Lung (tissue), 12 donors: ENCODE data around the gene TMEM203. TPM values are rescaled to one million over a fixed set of nuclear protein-coding genes. Genes with fewer than 3 reads are reported as not detected.

Experiments
- ATAC-seq: fragments of 200-7000 bp; cut with Tn5 transposase; one replicate; pipeline ENCODE4 v1.9.1; 2020; ENCODE audit warnings: moderate number of reproducible peaks; ENCODE audit not compliant: insufficient read depth, low FRiP score
- DNase-seq, 3 donors: peaks; one replicate each; pipeline ENCODE4 v3.0.0-alpha.2; 2013 to 2017
- H3K27ac ChIP-seq, 2 donors: one replicate each; pipeline ENCODE4 v1.5.1; 2013; ENCODE audit warnings: mild to moderate bottlenecking in 2 of 2, moderate library complexity in 2 of 2, control low read depth in 1 of 2, inconsistent platforms in 1 of 2, low read depth in 1 of 2, low read length in 1 of 2
- H3K27me3 ChIP-seq, 3 donors: one replicate each; pipeline ENCODE4 v1.5.1; 2013; ENCODE audit warnings: low read length in 2 of 3; ENCODE audit not compliant: control insufficient read depth in 3 of 3, insufficient read depth in 3 of 3
- H3K36me3 ChIP-seq, 4 donors: one replicate each; pipeline ENCODE4 v1.5.1; 2013; ENCODE audit warnings: low read length in 4 of 4, mild to moderate bottlenecking in 1 of 4, moderate library complexity in 1 of 4; ENCODE audit not compliant: control insufficient read depth in 4 of 4, insufficient read depth in 4 of 4
- H3K4me1 ChIP-seq, 5 donors: one replicate each; pipeline ENCODE4 v1.5.1; 2013; ENCODE audit warnings: low read length in 5 of 5, mild to moderate bottlenecking in 2 of 5, moderate library complexity in 1 of 5; ENCODE audit not compliant: control insufficient read depth in 5 of 5, insufficient read depth in 5 of 5
- H3K4me3 ChIP-seq: one replicate; pipeline ENCODE4 v1.5.1; 2013; ENCODE audit warnings: mild to moderate bottlenecking, control low read depth, moderate library complexity
- H3K9ac ChIP-seq, 2 donors: one replicate each; pipeline ENCODE4 v1.5.1; 2013; ENCODE audit warnings: low read length in 2 of 2, control low read depth in 1 of 2; ENCODE audit not compliant: insufficient read depth in 1 of 2
- H3K9me3 ChIP-seq, 4 donors: one replicate each; pipeline ENCODE4 v1.5.1; 2013; ENCODE audit warnings: low read length in 3 of 4, mild to moderate bottlenecking in 1 of 4, moderate library complexity in 1 of 4; ENCODE audit not compliant: control insufficient read depth in 4 of 4, insufficient read depth in 3 of 4
- WGBS, 2 donors: extraction: QIAGEN DNeasy Blood & Tissue Kit; methylation state at CpG; one replicate each; pipeline ENCODE4 v1.1.7; 2013; 5-methylcytosine and 5-hydroxymethylcytosine counted together
- polyA plus RNA-seq, 2 donors: library from polyadenylated mRNA; stranded (reverse); fragments of 200-250 nt; gene quantifications; one replicate each; pipeline ENCODE4 v1.2.1, GENCODE V29; 2013
- total RNA-seq, 2 donors: library from RNA; depleted of rRNA in 1 of 2; stranded (reverse); fragments of >200 nt in 1 of 2; gene quantifications; one replicate each; pipeline ENCODE4 v1.2.1, GENCODE V29; 2014 to 2021
- TF ChIP-seq, protein P1 (sequence below): IDR thresholded peaks from 2 replicates; pipeline ENCODE4 v1.5.1; 2012; ENCODE audit warnings: mild to moderate bottlenecking; ENCODE audit errors: control extremely low read depth, extremely low read depth
- donor health status: control.
- donor health status: control.
- donor health status: Bipolar disorder and iron deficiency.
- donor health status: healthy.
- donor health status: DM: yes; HTN: yes; CAD: no.

TMEM203 gene
- total and polyA plus RNA-seq, 4 donors, result 26.0 to 39.3 (median 33.8) TPM

- no peaks in the 10 kb centered on the region for H3K9me3 ChIP-seq
- no peak overlapping the region for H3K27ac ChIP-seq
- 68 to 79% methylated on average over 21 of the region's 21 CpGs for WGBS, 2 donors
- peak overlapping the region in 1 of 2 donors; percentile 13 for H3K9ac ChIP-seq
- H3K36me3 ChIP-seq, result peaks cover 0 to 14% (median 9%) of the 10 kb centered on the region in 4 donors
- TF ChIP-seq, protein P1, sequence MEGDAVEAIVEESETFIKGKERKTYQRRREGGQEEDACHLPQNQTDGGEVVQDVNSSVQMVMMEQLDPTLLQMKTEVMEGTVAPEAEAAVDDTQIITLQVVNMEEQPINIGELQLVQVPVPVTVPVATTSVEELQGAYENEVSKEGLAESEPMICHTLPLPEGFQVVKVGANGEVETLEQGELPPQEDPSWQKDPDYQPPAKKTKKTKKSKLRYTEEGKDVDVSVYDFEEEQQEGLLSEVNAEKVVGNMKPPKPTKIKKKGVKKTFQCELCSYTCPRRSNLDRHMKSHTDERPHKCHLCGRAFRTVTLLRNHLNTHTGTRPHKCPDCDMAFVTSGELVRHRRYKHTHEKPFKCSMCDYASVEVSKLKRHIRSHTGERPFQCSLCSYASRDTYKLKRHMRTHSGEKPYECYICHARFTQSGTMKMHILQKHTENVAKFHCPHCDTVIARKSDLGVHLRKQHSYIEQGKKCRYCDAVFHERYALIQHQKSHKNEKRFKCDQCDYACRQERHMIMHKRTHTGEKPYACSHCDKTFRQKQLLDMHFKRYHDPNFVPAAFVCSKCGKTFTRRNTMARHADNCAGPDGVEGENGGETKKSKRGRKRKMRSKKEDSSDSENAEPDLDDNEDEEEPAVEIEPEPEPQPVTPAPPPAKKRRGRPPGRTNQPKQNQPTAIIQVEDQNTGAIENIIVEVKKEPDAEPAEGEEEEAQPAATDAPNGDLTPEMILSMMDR, result no peak
- H3K27me3 ChIP-seq, result no peaks in the 10 kb centered on the region
- no peak for ATAC-seq
- peaks cover 0 to 22% (median 12%) of the 10 kb centered on the region in 5 donors for H3K4me1 ChIP-seq
- H3K4me3 ChIP-seq, result no peak overlapping the region
- DNase-seq, result no peak
Measured at GRCh38 chr9:137253717-137254623, 48.5 kb upstream of the TMEM203 start.

DNA sequence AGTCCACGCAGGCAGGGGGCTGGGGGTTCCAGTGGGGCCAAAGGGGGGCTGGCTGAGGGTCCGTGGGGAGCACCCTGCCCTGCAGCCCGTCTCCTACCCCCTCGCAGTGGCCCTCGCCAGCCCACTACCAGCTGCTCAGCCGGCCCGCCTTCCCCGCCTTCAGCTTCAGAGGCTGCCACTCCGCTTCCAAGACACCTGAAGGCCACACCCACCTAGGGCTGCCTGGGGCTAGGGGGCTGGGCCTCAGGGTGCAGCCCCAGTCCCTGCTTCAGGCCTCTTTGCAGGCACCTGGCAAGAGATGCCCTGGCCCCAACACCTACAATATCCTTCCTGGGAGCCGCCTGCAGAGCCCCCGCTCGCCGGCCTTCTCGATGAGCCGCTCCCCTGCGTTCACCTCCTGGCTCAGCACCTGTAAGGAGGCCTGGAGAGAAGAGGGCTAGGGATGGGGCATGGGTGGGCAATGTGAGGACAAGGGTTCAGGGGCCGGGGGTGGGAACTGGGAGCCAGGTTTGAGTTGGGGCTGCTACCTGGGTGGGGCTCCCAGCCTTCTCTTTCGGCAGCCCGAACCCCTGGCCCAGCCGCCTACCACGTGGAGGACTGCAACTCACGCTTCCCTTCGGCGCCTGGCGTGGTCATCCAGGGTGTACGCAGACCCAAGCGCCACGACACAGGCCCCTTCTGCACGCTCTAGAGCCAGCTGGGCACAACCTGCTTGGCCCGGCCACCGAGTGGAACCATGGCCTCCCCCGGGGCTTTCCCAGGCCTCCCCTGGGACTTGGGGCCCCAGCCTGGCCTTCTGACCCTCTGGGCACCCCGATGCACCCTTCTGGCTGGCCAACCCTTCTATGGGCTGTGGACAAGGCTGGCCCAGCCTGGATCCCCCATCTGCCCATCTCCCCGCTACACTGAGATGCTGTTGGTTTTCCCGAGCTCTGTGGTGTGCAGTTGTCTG is 47.4 kb upstream of the TMEM203 start:
- TF ChIP-seq, protein P1, result no peak
- Histone ChIP-seq H3K9me3 (no peaks in the 10 kb centered on the region), H3K9ac (no peak overlapping the region), H3K27me3 (no peaks in the 10 kb centered on the region), H3K4me3 (no peak overlapping the region), H3K27ac (no peak overlapping the region), H3K4me1 (peaks cover 0 to 24% (median 12%) of the 10 kb centered on the region in 5 donors), H3K36me3 (peaks cover 0 to 10% (median 6%) of the 10 kb centered on the region in 4 donors)
- ATAC-seq (no peak), DNase-seq (peak in 1 of 3 donors; percentile 43)
- 86 to 94% methylated on average over 31 to 35 of the region's 35 CpGs for WGBS, 2 donors

- no peaks in the 10 kb centered on the region for H3K9me3 ChIP-seq
- 91 to 94% methylated on average over 22 of the region's 22 CpGs for WGBS, 2 donors
- TF ChIP-seq, protein P1, result no peak
- H3K27me3 ChIP-seq, result no peaks in the 10 kb centered on the region
- DNase-seq (no peak), ATAC-seq (no peak)
- peaks cover 0 to 30% (median 10%) of the 10 kb centered on the region in 5 donors for H3K4me1 ChIP-seq
- H3K4me3 ChIP-seq, result no peak overlapping the region
- peaks cover 0 to 7% (median 3%) of the 10 kb centered on the region in 4 donors for H3K36me3 ChIP-seq
- no peak overlapping the region for H3K27ac ChIP-seq
- H3K9ac ChIP-seq, result no peak overlapping the region
Measured at GRCh38 chr9:137251490-137252268, 46.2 kb upstream of the TMEM203 start.
